Measurements from ENCODE around the gene SIMC1. TPM values are rescaled to one million over a fixed set of nuclear protein-coding genes. Genes with fewer than 3 reads are reported as not detected.
A peak's percentile ranks its signal among the peaks of the same experiment; 100 is the strongest.

The SIMC1 gene
- total RNA-seq, 2 experiments from 2014 or later: 23.5 to 24.8 TPM

DNA sequence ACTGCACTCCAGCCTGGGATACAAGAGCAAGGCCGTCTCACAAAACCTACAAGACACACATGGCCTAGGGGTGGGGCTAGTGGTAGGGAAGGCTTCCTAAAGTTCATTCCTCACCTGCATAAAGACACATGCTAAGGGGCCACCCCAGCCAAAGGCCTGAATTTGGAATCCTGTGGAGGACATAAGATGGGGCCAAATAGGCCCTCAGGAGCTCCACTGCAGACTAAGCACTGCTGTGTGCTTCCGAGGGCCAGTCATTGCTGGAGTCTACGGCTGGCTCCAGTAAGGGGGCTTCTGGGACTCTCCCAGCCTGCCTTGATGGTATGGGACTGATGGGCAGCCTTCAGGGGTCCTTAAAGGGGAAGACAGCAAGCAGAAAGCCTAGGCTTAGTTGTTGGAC, 144.5 kb downstream of the SIMC1 start:
- Mint-ChIP-seq H3K36me3 (peaks cover 54% of the 10 kb centered on the region), H3K27ac (no peak overlapping the region), H3K4me3 (no peak overlapping the region), H3K9me3 (no peaks in the 10 kb centered on the region), H3K27me3 (no peaks in the 10 kb centered on the region), H3K4me1 (peaks cover 23% of the 10 kb centered on the region)
- DNase-seq: no peak

DNA sequence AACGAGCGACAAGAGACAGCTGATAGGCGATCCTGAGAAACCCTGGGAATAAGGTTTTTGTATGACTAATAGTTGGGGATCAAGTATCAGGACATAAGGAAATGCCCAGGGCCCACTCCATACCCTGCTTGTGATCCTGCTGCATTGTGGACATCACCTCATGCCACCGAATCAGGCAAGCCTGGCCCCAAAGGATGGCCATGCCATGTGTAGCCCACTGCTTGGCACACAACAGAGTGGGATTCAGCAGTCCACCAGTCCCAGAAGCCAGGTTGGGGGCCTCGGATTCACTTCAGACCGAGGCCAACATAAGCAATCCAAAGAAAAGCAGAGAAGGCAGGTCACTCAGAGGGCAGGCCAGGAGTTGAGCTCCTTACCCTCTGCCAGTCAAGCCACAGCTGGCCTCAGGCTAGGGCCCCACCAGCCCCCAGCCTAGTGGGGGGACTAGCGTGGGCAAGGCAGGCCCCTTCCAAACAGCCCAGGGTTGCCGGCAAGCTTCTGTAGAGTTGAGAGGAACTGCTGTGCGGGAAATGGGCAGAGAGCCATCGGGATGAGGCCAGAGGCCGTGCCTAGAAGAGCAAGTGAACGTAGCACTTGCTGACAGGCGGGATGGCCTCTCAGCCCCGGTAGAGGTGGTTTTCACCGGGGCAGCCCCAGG, 145.2 kb downstream of the SIMC1 start:
- H3K9me3 Mint-ChIP-seq: no peaks in the 10 kb centered on the region
- H3K4me1 Mint-ChIP-seq: peaks cover 23% of the 10 kb centered on the region
- H3K27me3 Mint-ChIP-seq: no peaks in the 10 kb centered on the region
- no peak overlapping the region for H3K27ac Mint-ChIP-seq
- no peak overlapping the region for H3K4me3 Mint-ChIP-seq
- H3K36me3 Mint-ChIP-seq: peaks cover 60% of the 10 kb centered on the region
- no peak for DNase-seq

DNA sequence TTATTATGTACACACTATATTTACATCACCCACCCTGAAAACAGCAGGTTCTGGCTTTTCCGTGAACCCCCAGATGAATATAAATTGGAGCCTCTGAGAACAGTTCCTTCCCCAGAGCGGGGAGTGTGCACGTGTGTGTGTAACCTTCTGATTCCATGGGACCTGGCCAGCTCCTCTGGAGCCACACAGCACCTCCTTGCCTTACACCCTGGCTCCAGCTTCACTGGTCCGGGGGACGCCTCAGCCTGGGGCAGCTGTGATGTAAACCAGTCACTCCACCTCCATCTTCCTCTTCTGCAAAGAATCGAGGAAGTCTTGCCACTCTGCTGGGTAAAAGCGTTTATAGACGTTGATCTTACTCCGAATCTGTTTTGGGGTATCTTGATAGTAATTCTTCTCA, 145.7 kb downstream of the SIMC1 start:
- Mint-ChIP-seq H3K27me3 (no peaks in the 10 kb centered on the region), H3K27ac (no peak overlapping the region)

DNA sequence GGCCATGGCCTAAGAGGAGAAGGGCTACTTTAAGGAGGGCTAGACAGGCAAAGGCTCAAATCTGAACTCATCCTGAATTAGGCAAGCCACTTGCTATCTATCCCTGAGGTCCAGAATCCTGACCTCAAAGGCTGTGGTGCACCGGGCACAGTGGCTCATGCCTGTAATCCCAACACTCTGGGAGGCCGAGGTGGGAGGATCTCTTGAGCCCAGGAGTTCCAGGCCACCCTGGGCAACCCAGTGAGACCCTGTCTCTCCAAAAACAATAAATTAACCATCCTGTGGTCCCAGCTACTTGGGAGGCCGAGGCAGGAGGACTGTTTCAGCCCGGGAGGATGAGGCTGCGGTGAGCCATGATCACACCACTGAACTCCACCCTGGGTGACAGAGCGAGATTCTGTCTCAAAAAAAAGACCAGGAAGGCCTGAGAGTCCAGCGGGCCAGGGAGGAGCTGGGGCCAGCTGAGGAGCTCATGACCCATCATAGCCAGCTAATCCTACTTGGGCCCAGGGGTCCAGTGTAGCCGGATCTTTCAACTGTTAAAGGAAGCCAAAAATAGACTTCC, 146.2 kb downstream of the SIMC1 start:
- Mint-ChIP-seq H3K27me3 (no peaks in the 10 kb centered on the region), H3K4me3 (no peak overlapping the region), H3K9me3 (no peaks in the 10 kb centered on the region), H3K27ac (no peak overlapping the region), H3K36me3 (peaks cover 57% of the 10 kb centered on the region), H3K4me1 (peaks cover 23% of the 10 kb centered on the region)
- no peak for DNase-seq

More for the DNA sequence above, 145.7 kb downstream of the SIMC1 start:
- no peak overlapping the region for H3K4me3 Mint-ChIP-seq
- DNase-seq: no peak
- H3K36me3 Mint-ChIP-seq: peaks cover 60% of the 10 kb centered on the region
- no peaks in the 10 kb centered on the region for H3K9me3 Mint-ChIP-seq
- peaks cover 23% of the 10 kb centered on the region for H3K4me1 Mint-ChIP-seq

DNA sequence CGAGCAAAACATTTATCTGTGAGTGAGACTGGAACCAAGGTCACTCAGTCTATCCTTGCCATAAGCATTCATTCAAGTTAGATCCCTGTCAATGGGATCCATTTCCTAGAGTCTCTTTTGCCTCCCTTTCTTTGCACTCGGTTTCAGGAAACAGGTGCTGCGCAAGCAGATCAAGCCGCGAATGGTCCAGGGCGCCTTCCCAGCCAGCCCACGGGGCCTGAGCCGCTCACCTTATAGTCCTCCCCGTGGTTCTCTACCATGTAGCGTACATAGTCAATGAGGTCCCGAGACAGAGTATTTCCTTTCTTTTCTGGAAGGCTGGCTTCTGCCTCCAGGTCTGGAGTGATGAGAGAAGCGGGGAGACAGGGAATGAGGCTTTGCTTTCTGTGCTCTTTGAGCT, 146.8 kb downstream of the SIMC1 start:
- Mint-ChIP-seq H3K9me3 (no peaks in the 10 kb centered on the region), H3K27me3 (no peaks in the 10 kb centered on the region), H3K27ac (no peak overlapping the region), H3K4me3 (no peak overlapping the region), H3K36me3 (peaks cover 55% of the 10 kb centered on the region), H3K4me1 (peaks cover 26% of the 10 kb centered on the region)
- no peak for DNase-seq

DNA sequence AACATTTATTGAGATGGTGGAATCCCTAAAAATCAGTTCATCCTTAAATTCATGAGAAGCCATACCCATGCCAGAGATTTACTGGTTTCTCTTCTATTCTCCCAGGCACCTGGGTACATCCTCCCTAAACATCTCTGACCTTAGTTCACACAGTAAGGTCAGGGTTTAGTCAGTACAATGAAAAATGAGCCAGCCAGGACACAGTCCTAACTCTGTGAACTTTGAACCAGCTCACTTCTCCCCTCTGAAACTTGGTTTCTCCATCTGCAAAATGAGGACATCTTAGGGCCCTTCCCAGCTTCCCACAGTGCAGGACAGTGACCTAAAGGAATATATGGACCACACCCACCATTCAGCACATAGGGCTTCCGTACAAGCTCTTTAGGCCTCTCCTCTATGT, 148.3 kb downstream of the SIMC1 start:
- Mint-ChIP-seq H3K4me1 (peaks cover 26% of the 10 kb centered on the region), H3K27ac (peak overlapping the region; percentile 18), H3K36me3 (peaks cover 63% of the 10 kb centered on the region), H3K9me3 (no peaks in the 10 kb centered on the region), H3K27me3 (no peaks in the 10 kb centered on the region), H3K4me3 (peak overlapping the region; percentile 98)
- DNase-seq: no peak

DNA sequence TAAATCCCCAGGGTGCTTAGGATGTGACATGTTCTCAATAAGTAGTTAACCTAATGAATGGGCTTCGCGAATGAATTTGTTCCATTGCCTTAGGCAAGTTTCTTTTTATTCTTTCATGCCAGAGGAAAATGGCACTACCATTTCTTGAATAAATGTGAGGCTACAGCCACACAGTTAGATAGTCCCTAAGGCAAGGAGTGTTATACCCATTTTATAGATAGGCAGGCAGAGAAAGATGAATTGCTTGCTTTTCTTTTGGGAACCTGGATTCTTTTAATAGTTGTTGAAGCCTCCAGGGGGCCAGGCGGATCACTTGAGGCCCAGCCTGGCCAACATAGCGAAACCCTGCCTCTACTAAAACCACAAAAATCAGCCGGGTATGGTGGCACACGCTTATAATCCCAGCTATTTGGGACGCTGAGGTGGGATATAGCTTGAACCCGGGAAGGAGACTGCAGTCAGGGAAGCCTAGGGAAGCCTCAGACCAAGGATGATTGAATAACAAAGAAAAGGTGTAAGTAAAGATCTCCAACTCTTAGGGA, 149.2 kb downstream of the SIMC1 start:
- peak overlapping the region; percentile 98 for H3K4me3 Mint-ChIP-seq
- peaks cover 55% of the 10 kb centered on the region for H3K36me3 Mint-ChIP-seq
- no peak for DNase-seq
- H3K9me3 Mint-ChIP-seq: no peaks in the 10 kb centered on the region
- H3K4me1 Mint-ChIP-seq: peaks cover 27% of the 10 kb centered on the region
- peak overlapping the region; percentile 100 for H3K27ac Mint-ChIP-seq
- no peaks in the 10 kb centered on the region for H3K27me3 Mint-ChIP-seq

DNA sequence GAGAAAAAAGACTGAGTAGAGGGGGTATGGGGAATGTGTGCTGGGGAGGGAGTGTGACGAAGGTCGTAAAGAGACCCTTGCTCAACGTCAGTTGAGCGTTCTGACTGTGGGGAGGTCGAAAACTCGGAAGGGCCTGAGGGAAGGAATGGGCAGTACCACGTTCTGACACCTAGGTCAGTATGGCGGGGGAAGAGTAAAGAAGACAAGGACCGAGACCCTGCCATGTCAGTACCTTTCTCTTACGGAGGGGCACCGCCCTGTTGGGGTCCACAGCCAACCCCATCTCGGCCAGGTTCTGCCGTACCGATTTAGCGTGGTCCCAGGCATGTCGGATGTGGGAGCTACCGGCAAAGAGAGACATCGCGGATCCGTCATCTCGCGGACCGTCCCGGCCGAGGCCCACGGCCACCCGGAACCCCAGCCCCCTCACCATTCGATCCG, 149.8 kb downstream of the SIMC1 start:
- Mint-ChIP-seq H3K27ac (peak overlapping the region; percentile 100), H3K36me3 (peaks cover 53% of the 10 kb centered on the region), H3K4me3 (peak overlapping the region; percentile 98), H3K9me3 (no peaks in the 10 kb centered on the region), H3K4me1 (peaks cover 27% of the 10 kb centered on the region), H3K27me3 (no peaks in the 10 kb centered on the region)
- no peak for DNase-seq

DNA sequence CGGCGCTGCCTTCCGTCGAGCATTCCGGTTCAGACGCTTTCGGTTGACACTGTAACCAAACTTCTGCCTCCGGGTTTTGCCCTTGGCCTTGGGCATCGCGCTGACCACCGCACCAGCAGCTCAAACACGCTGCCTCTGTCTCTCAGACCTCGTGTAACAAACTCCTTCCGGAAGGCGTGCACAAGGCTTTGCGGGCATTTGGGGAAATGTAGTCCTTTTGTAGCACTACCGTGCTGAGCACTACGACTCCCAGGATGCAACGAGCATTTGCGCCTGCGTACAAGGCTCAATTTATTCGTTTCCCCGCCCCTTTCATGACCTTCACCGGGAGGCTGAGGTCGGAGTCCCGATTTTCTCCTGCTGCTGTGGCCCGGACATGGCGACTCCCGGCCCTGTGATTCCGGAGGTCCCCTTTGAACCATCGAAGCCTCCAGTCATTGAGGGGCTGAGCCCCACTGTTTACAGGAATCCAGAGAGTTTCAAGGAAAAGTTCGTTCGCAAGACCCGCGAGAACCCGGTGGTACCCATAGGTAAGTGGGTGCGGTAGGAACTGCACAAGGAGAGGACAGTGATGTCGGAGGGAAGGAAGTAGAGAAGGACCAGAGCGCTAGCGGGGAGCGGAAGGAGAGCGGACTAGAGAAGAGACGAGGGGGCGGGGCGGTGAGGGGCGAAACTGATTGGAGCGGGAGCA, 150.4 kb downstream of the SIMC1 start, which contains the start of the genes HIGD2A and NOP16:
Gene HIGD2A (plus strand): TSS at position 308 of the 691 bp plus-strand sequence. CDS start 69 bp downstream, at position 377.
Gene NOP16 (minus strand): TSS at position 155 of the 691 bp plus-strand sequence. CDS start 59 bp downstream, at position 96.
- H3K36me3 Mint-ChIP-seq: peaks cover 53% of the 10 kb centered on the region
- peaks cover 27% of the 10 kb centered on the region for H3K4me1 Mint-ChIP-seq
- peak; percentile 98 for DNase-seq
- no peaks in the 10 kb centered on the region for H3K9me3 Mint-ChIP-seq
- H3K27ac Mint-ChIP-seq: peak within 1 kb of the TSS; percentile 100
- peak within 1 kb of the TSS; percentile 98 for H3K4me3 Mint-ChIP-seq
- H3K27me3 Mint-ChIP-seq: no peaks in the 10 kb centered on the region

DNA sequence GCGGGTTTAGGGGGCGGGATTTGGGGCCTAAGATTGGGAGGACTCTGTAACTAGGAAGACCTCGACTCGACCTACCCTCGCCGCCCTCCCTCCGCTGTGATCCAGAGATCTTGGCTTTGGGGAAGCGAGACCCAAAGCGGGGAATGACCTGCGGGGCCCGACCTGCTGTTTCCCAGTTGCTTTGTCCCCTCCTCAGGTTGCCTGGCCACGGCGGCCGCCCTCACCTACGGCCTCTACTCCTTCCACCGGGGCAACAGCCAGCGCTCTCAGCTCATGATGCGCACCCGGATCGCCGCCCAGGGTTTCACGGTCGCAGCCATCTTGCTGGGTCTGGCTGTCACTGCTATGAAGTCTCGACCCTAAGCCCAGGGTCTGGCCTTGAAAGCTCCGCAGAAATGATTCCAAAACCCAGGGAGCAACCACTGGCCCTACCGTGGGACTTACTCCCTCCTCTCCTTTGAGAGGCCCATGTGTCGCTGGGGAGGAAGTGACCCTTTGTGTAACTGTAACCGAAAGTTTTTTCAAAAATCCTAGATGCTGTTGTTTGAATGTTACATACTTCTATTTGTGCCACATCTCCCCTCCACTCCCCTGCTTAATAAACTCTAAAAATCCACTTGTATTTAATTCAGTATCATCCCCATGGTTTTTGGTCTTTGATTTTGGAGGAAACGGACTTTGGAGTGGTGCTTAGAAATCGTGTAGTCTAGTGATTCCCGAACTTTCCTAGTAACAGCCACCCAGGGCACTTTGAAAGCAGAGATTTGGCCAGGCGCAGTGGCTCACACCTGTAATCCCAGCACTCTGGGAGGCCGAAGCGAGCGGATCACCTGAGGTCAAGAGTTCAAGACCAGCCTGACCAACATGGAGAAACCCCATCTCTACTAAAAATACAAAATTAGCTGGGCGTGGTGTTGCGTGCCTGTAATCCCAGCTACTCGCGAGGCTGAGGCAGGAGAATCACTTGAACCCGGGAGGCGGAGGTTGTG, 151.2 kb downstream of the SIMC1 start:
- Mint-ChIP-seq H3K36me3 (peaks cover 48% of the 10 kb centered on the region), H3K27me3 (no peaks in the 10 kb centered on the region)

DNA sequence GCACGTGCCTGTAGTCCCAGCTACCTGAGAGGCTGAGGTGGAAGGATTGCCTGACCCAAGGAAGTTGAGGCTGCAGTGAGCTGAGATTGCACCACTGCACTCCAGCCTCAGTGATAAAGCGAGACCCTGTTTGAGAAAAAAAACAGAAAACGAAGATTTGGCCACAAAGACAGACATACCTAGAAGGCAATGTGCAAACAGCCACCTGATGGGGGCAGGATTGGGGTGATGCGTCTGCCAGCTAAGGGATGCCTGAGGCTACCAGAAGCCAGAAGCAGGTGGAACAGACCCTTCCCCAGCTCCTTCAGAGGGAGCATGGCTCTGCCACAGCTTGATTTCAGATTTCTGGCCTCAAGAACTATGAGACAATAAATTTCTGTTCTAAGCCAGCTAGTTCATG, 153.3 kb downstream of the SIMC1 start:
- Mint-ChIP-seq H3K9me3 (no peaks in the 10 kb centered on the region), H3K27me3 (no peaks in the 10 kb centered on the region), H3K27ac (no peak overlapping the region), H3K4me1 (peaks cover 12% of the 10 kb centered on the region), H3K4me3 (no peak overlapping the region), H3K36me3 (peaks cover 33% of the 10 kb centered on the region)
- no peak for DNase-seq

More for the DNA sequence above, 151.2 kb downstream of the SIMC1 start:
- H3K4me3 Mint-ChIP-seq: peak overlapping the region; percentile 98
- H3K27ac Mint-ChIP-seq: peak overlapping the region; percentile 100
- DNase-seq: no peak
- H3K4me1 Mint-ChIP-seq: peaks cover 27% of the 10 kb centered on the region
- no peaks in the 10 kb centered on the region for H3K9me3 Mint-ChIP-seq

DNA sequence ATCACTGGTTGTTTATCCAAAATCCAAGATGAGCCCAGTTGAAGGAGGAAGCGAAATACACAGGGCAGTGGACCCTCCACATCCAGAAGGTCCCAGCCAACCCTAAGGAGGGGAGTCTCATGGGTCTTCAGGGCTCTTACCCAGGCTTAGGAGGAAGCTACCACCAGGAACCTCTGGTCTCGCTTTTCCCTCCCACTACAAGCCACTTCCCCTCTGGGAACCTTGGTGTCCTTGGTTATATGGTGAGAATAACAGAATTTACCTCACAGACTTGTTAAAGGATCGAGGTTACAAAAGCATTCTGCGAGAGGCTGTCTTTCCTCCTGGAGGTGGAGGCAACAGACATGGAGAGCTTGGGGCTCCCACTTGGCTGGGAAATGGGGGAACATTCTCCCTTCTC, 153.8 kb downstream of the SIMC1 start:
- Mint-ChIP-seq H3K4me1 (peaks cover 7% of the 10 kb centered on the region), H3K4me3 (no peak overlapping the region), H3K36me3 (peaks cover 28% of the 10 kb centered on the region), H3K27me3 (no peaks in the 10 kb centered on the region), H3K27ac (no peak overlapping the region), H3K9me3 (no peaks in the 10 kb centered on the region)
- no peak for DNase-seq

DNA sequence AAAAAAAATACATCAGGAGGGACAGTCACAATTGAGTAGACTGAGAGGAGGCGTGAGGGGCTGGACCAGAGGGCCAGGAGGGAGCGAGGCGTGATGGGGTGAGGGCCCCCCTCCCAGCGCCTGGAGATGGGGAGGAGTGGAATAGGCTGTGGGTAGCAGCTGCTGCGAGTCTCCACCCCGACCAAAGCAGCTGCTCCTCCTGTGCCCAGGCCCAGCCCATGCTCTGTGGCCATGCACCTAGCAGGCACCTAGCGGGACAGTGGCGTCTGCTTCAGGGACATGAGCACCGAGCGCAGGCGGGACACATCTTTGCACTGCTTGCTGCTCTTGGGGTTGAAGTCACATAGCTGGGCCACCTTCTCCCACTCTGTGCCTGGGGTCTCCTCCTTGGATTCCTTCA, 154.3 kb downstream of the SIMC1 start:
- Mint-ChIP-seq H3K36me3 (peaks cover 22% of the 10 kb centered on the region), H3K27me3 (no peaks in the 10 kb centered on the region), H3K4me3 (no peak overlapping the region), H3K9me3 (no peaks in the 10 kb centered on the region), H3K4me1 (peaks cover 4% of the 10 kb centered on the region), H3K27ac (no peak overlapping the region)
- no peak for DNase-seq

DNA sequence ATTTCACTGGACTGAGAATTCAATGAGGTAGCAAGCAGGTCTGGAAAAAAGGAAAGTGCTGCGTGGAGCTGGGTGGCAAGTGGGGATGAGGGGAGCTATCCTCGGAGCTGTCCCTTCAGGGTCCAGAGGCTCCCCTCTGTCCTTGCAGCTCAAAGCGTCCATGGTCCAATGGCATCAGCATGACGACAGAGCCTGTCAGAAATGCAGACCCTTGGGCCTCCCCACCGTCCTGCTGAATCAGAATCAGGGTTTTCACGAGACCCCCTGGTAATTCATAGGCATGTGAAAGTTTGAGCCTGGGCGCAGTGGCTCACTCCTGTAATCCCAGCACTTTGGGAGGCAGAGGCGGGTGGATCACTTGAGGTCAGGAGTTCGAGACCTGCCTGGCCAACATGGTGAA, 155.9 kb downstream of the SIMC1 start:
- Mint-ChIP-seq H3K4me3 (no peak overlapping the region), H3K27ac (no peak overlapping the region), H3K36me3 (peaks cover 14% of the 10 kb centered on the region), H3K27me3 (no peaks in the 10 kb centered on the region), H3K9me3 (no peaks in the 10 kb centered on the region), H3K4me1 (peaks cover 4% of the 10 kb centered on the region)
- no peak for DNase-seq

Measured in activated naive CD8-positive, alpha-beta T cell treated with anti-CD3 and anti-CD28 coated beads for 36 hours (primary cell).